Measurements from ENCODE around the gene DGCR6L. TPM values are rescaled to one million over a fixed set of nuclear protein-coding genes. Genes with fewer than 3 reads are reported as not detected.
"Not testable (repeated sequence)": the region's sequence is repeated elsewhere in the genome, so short reads cannot be mapped to it uniquely, and the experiment has no call there.

Gene DGCR6L
- total RNA-seq, 2 experiments from 2014 or later = 22.5 to 37.8 TPM

DNA sequence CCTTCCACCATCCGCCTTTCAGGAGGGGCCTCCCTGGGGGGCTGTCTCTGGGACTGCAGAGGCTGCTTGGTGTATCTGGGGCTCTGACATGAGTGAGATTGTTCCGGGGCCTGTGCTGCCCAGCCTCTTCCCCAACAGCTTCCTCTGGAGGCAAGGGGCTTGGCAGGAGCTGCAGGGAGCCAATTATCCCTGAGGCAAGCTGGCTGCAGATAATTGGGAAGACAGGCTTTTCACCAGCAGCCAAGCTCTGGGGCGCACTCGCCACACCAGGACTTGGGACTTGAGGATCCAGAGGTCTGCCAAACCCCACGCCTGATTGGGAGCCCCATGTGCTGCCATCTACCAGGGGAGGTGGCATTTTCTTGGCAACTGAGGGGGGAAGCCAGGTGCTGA lies 36.2 kb downstream of the DGCR6L start:
- Histone ChIP-seq H3K9me2 (ENCODE audit: insufficient read depth, low read length) (no peaks in the 10 kb centered on the region), H3K4me2 (ENCODE audit: low read length) (no peak overlapping the region), H3K4me3 (ENCODE audit: low read depth, low read length, poor library complexity, severe bottlenecking) (no peak overlapping the region), H3K27ac (ENCODE audit: low read depth, low read length, poor library complexity, severe bottlenecking) (no peak overlapping the region), H2AFZ (ENCODE audit: low read length) (no peak overlapping the region), H3K79me2 (ENCODE audit: insufficient read depth, low read depth, low read length) (no peaks in the 10 kb centered on the region), H3K9me3 (ENCODE audit: low read length) (no peaks in the 10 kb centered on the region), H4K20me1 (ENCODE audit: insufficient read depth, low read length) (no peaks in the 10 kb centered on the region), H3K4me1 (ENCODE audit: insufficient read depth, low read length, poor library complexity, severe bottlenecking) (no peaks in the 10 kb centered on the region), H3K36me3 (ENCODE audit: insufficient read depth, low read length) (no peaks in the 10 kb centered on the region)
- intact Hi-C loops (cut with micrococcal nuclease; ENCODE audit: unreplicated experiment) = no loop called here
- TF ChIP-seq CTCF (conservative IDR thresholded peaks at IDR 0.05; ENCODE audit: low read length) (no peak), EZH2phosphoT487 (IDR thresholded peaks at IDR 0.05; ENCODE audit: borderline replicate concordance, low read depth, low read length) (no peak)
- ChIA-PET POLR2A (no interaction called here), CTCF (ENCODE audit: unreplicated experiment) (no interaction called here)
- no peak for DNase-seq (ENCODE audit: low spot score)
- no TSS peak for BruUV-seq (replicated peaks)

DNA sequence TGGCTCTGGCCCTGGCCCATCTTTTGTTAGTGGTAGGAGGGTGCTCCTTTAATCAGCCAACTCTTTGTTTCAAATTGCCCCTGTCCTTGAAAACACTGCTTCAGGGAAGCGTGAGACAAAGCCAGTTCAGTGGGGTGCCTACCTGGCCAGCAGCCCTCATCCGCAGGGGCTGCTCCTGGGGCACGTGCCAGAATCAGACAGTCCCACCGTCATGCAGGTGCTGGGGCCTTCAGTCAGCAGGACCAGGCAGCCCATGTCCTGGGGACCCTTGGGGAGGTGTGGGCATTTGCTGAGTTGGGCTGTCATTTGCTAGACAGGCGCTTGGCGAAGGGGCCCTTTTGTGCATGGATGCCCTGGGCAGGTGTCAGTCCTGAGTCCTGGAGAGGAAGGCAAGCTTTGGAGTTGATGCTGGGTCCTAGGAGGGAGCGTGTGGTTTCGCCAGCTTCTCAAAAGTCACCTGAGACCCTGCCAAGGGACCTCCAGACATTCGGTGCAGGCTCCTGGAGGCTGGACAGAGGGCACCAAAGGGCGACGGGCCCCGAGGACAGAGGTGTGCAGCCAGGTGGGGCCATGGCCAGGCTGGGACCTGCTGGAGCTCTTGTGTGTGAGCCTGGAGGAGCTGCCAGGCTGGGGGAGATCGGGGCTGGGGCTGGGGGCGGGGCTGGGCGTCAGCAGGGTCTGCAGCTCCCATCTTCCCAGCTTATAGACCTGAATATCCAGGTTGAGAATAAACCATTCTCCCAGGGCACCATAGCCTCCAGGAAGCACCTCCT lies 36.8 kb downstream of the DGCR6L start:
- CTCF ChIA-PET (ENCODE audit: unreplicated experiment) = no interaction called here
- Histone ChIP-seq H2AFZ (ENCODE audit: low read length) (no peak overlapping the region), H3K79me2 (ENCODE audit: insufficient read depth, low read depth, low read length) (no peaks in the 10 kb centered on the region), H3K36me3 (ENCODE audit: insufficient read depth, low read length) (no peaks in the 10 kb centered on the region), H3K4me2 (ENCODE audit: low read length) (no peak overlapping the region), H3K9me2 (ENCODE audit: insufficient read depth, low read length) (no peaks in the 10 kb centered on the region), H3K27ac (ENCODE audit: low read depth, low read length, poor library complexity, severe bottlenecking) (no peak overlapping the region), H3K4me1 (ENCODE audit: insufficient read depth, low read length, poor library complexity, severe bottlenecking) (no peaks in the 10 kb centered on the region), H3K9me3 (ENCODE audit: low read length) (no peaks in the 10 kb centered on the region), H4K20me1 (ENCODE audit: insufficient read depth, low read length) (no peaks in the 10 kb centered on the region), H3K4me3 (ENCODE audit: low read depth, low read length, poor library complexity, severe bottlenecking) (no peak overlapping the region)
- no peak for TF ChIP-seq EZH2phosphoT487 (IDR thresholded peaks at IDR 0.05; ENCODE audit: borderline replicate concordance, low read depth, low read length)
- no peak for TF ChIP-seq CTCF (conservative IDR thresholded peaks at IDR 0.05; ENCODE audit: low read length)
- intact Hi-C loops (cut with micrococcal nuclease; ENCODE audit: unreplicated experiment) = no loop called here
- DNase-seq (ENCODE audit: low spot score) = no peak
- BruUV-seq (replicated peaks) = no TSS peak
- POLR2A ChIA-PET = no interaction called here

DNA sequence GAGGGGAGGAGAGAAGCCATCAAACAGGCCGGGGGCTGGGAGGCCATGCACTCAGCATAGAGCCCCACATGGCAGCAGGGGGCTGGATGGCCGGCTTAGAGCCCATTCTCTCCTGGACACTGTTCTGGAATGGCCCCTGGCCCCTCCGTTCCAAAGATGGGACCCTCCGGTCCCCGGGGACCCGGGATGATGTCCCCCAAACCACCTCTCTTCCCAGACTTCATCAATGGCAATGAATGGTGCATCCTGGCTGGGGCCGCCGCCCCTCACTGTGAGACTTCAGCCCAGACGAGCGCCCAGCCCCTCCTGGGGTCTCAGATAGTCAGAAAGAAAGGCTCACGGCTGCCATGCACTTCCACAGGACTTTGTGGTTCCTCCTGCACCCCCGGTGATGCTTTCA lies 38.0 kb downstream of the DGCR6L start:
- intact Hi-C loops (cut with micrococcal nuclease; ENCODE audit: unreplicated experiment) = no loop called here
- H3K79me2 ChIP-seq (ENCODE audit: insufficient read depth, low read depth, low read length) = no peaks in the 10 kb centered on the region
- no peak overlapping the region for H3K4me3 ChIP-seq (ENCODE audit: low read depth, low read length, poor library complexity, severe bottlenecking)
- no peaks in the 10 kb centered on the region for H3K4me1 ChIP-seq (ENCODE audit: insufficient read depth, low read length, poor library complexity, severe bottlenecking)
- no peaks in the 10 kb centered on the region for H3K36me3 ChIP-seq (ENCODE audit: insufficient read depth, low read length)
- H2AFZ ChIP-seq (ENCODE audit: low read length) = no peak overlapping the region
- H4K20me1 ChIP-seq (ENCODE audit: insufficient read depth, low read length) = no peaks in the 10 kb centered on the region
- CTCF ChIA-PET (ENCODE audit: unreplicated experiment) = no interaction called here
- no peaks in the 10 kb centered on the region for H3K9me3 ChIP-seq (ENCODE audit: low read length)
- H3K9me2 ChIP-seq (ENCODE audit: insufficient read depth, low read length) = no peaks in the 10 kb centered on the region
- TF ChIP-seq CTCF (conservative IDR thresholded peaks at IDR 0.05; ENCODE audit: low read length) = no peak
- TF ChIP-seq EZH2phosphoT487 (IDR thresholded peaks at IDR 0.05; ENCODE audit: borderline replicate concordance, low read depth, low read length) = no peak
- no peak overlapping the region for H3K4me2 ChIP-seq (ENCODE audit: low read length)
- H3K27ac ChIP-seq (ENCODE audit: low read depth, low read length, poor library complexity, severe bottlenecking) = no peak overlapping the region
- POLR2A ChIA-PET = no interaction called here
- BruUV-seq (replicated peaks) = no TSS peak
- no peak for DNase-seq (ENCODE audit: low spot score)

GRCh38 chr22:20281473-20281872 lies 38.4 kb downstream of the DGCR6L start:
- BruUV-seq (replicated peaks); H3K27ac ChIP-seq (ENCODE audit: low read depth, low read length, poor library complexity, severe bottlenecking); H3K36me3 ChIP-seq (ENCODE audit: insufficient read depth, low read length); H3K4me3 ChIP-seq (ENCODE audit: low read depth, low read length, poor library complexity, severe bottlenecking); H3K4me2 ChIP-seq (ENCODE audit: low read length); H3K79me2 ChIP-seq (ENCODE audit: insufficient read depth, low read depth, low read length); H3K9me2 ChIP-seq (ENCODE audit: insufficient read depth, low read length); DNase-seq (ENCODE audit: low spot score); intact Hi-C loops (cut with micrococcal nuclease; ENCODE audit: unreplicated experiment); POLR2A ChIA-PET; H4K20me1 ChIP-seq (ENCODE audit: insufficient read depth, low read length); H3K9me3 ChIP-seq (ENCODE audit: low read length); CTCF ChIA-PET (ENCODE audit: unreplicated experiment); H2AFZ ChIP-seq (ENCODE audit: low read length); H3K4me1 ChIP-seq (ENCODE audit: insufficient read depth, low read length, poor library complexity, severe bottlenecking): not testable (repeated sequence)

Data from OCI-LY7 (cell line).